NOMO-1 treated with DMSO at 0.1 percent for 48 hours (cell line): ENCODE results near the gene AGRP.

Experiments used
- DNase-seq: peaks from one replicate; lab custom pipeline; 2025; ENCODE audit not compliant: unreplicated experiment; lab: John Stamatoyannopoulos, UW

AGRP gene

GRCh38 chr16:67463691-67464090 lies 19.7 kb downstream of the AGRP start:
- DNase-seq = no peak

GRCh38 chr16:67463059-67463458 lies 20.3 kb downstream of the AGRP start:
- DNase-seq = no peak

- no peak for DNase-seq
These were observed 21.1 kb downstream of the AGRP start for GRCh38 chr16:67462279-67462655.

GRCh38 chr16:67461600-67462278 lies 21.6 kb downstream of the AGRP start:
- no peak for DNase-seq

GRCh38 chr16:67460961-67461360 lies 22.4 kb downstream of the AGRP start:
- no peak for DNase-seq

- no peak for DNase-seq
These were observed 23.2 kb downstream of the AGRP start for GRCh38 chr16:67460168-67460567.

- DNase-seq = no peak
These were observed 23.5 kb downstream of the AGRP start for GRCh38 chr16:67459861-67460150.

- DNase-seq = no peak
These were observed 24.1 kb downstream of the AGRP start for GRCh38 chr16:67459066-67459860.

- DNase-seq = no peak
These were observed 25.2 kb downstream of the AGRP start for GRCh38 chr16:67458121-67458641.

- DNase-seq = no peak
These were observed 25.7 kb downstream of the AGRP start for GRCh38 chr16:67457611-67458010.

- DNase-seq = no peak
These were observed 26.8 kb downstream of the AGRP start for GRCh38 chr16:67456391-67457081.

GRCh38 chr16:67454852-67455251 lies 28.5 kb downstream of the AGRP start:
- DNase-seq = no peak

GRCh38 chr16:67454104-67454503 lies 29.2 kb downstream of the AGRP start:
- DNase-seq = no peak

- no peak for DNase-seq
These were observed 31.5 kb downstream of the AGRP start for GRCh38 chr16:67451704-67452435.

- no peak for DNase-seq
These were observed 32.2 kb downstream of the AGRP start for GRCh38 chr16:67451061-67451703.

GRCh38 chr16:67449739-67450138 lies 33.6 kb downstream of the AGRP start:
- DNase-seq = no peak

GRCh38 chr16:67449336-67449735 lies 34.0 kb downstream of the AGRP start:
- no peak for DNase-seq

- DNase-seq = no peak
These were observed 34.8 kb downstream of the AGRP start for GRCh38 chr16:67448580-67448979.

- DNase-seq = peak; percentile 57
These were observed 35.8 kb downstream of the AGRP start for GRCh38 chr16:67447508-67448076.

- DNase-seq = no peak
These were observed 36.3 kb downstream of the AGRP start for GRCh38 chr16:67446968-67447507.
